ENCODE measurements around the gene IMPG1.

- TF ChIP-seq, protein P1, sequence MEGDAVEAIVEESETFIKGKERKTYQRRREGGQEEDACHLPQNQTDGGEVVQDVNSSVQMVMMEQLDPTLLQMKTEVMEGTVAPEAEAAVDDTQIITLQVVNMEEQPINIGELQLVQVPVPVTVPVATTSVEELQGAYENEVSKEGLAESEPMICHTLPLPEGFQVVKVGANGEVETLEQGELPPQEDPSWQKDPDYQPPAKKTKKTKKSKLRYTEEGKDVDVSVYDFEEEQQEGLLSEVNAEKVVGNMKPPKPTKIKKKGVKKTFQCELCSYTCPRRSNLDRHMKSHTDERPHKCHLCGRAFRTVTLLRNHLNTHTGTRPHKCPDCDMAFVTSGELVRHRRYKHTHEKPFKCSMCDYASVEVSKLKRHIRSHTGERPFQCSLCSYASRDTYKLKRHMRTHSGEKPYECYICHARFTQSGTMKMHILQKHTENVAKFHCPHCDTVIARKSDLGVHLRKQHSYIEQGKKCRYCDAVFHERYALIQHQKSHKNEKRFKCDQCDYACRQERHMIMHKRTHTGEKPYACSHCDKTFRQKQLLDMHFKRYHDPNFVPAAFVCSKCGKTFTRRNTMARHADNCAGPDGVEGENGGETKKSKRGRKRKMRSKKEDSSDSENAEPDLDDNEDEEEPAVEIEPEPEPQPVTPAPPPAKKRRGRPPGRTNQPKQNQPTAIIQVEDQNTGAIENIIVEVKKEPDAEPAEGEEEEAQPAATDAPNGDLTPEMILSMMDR (IDR thresholded peaks at IDR 0.05) = no peak
- TF ChIP-seq POLR2AphosphoS5 (IDR thresholded peaks at IDR 0.05) (no peak), POLR2A (IDR thresholded peaks at IDR 0.05) (no peak), EP300 (IDR thresholded peaks at IDR 0.05) (no peak)
Measured at GRCh38 chr6:75913040-75913439, 159.4 kb downstream of the IMPG1 start.
